Fibroblast of lung (primary cell): ENCODE data around the gene SPATA32. TPM values are rescaled to one million over a fixed set of nuclear protein-coding genes. Genes with fewer than 3 reads are reported as not detected.
"Not testable (repeated sequence)": the region's sequence is repeated elsewhere in the genome, so short reads cannot be mapped to it uniquely, and the experiment has no call there.

Source experiments
- DNase-seq, 2 donors: peaks; one replicate each; pipeline versions ENCODE4 v3.0.0 to v3.0.0-alpha.2; 2010; ENCODE audit warnings: low read depth in 2 of 2
- H2AFZ ChIP-seq: 2 replicates; pipeline ENCODE4 v1.5.1; 2012; ENCODE audit warnings: low read length, control low read depth, inconsistent platforms
- H3K27ac ChIP-seq: 2 replicates; pipeline ENCODE4 v1.5.1; 2011; ENCODE audit warnings: low read length, control low read depth; ENCODE audit not compliant: insufficient read depth
- H3K27me3 ChIP-seq: 2 replicates; pipeline ENCODE4 v1.5.1; 2011; ENCODE audit warnings: mild to moderate bottlenecking, low read length; ENCODE audit not compliant: control insufficient read depth, insufficient read depth
- H3K36me3 ChIP-seq: 2 replicates; pipeline ENCODE4 v1.5.1; 2011; ENCODE audit warnings: low read length; ENCODE audit not compliant: control insufficient read depth, insufficient read depth
- H3K4me1 ChIP-seq: 2 replicates; pipeline ENCODE4 v1.5.1; 2011; ENCODE audit warnings: low read length; ENCODE audit not compliant: control insufficient read depth, insufficient read depth; ENCODE audit errors: extremely low read depth
- H3K4me2 ChIP-seq: 2 replicates; pipeline ENCODE4 v1.5.1; 2011; ENCODE audit warnings: low read length, control low read depth; ENCODE audit not compliant: insufficient read depth; ENCODE audit errors: extremely low read depth
- H3K4me3 ChIP-seq, 4 experiments: fragments of 200-600 bp in 1 of 4; sonication (generic) in 1 of 4; replicated peaks in 1 of 4; 2 replicates each; pipeline ENCODE4 v1.5.1; 2011 to 2016; ENCODE audit warnings: low read length in 4 of 4, low read depth in 3 of 4, mild to moderate bottlenecking in 3 of 4, control low read depth in 2 of 4, inconsistent platforms in 1 of 4, mixed read lengths in 1 of 4; ENCODE audit not compliant: insufficient read depth in 1 of 4; ENCODE audit errors: control extremely low read depth in 1 of 4
- H3K79me2 ChIP-seq: 2 replicates; pipeline ENCODE4 v1.5.1; 2012; ENCODE audit warnings: mild to moderate bottlenecking, low read length, inconsistent platforms; ENCODE audit not compliant: control insufficient read depth, insufficient read depth
- H3K9ac ChIP-seq: 2 replicates; pipeline ENCODE4 v1.5.1; 2011; ENCODE audit warnings: mild to moderate bottlenecking, low read length, control low read depth; ENCODE audit not compliant: insufficient read depth
- H3K9me3 ChIP-seq: 2 replicates; pipeline ENCODE4 v1.5.1; 2012; ENCODE audit warnings: low read depth, low read length; ENCODE audit not compliant: control insufficient read depth, insufficient read depth
- H4K20me1 ChIP-seq: 2 replicates; pipeline ENCODE4 v1.5.1; 2011; ENCODE audit warnings: low read length; ENCODE audit not compliant: control insufficient read depth, insufficient read depth; ENCODE audit errors: extremely low read depth
- CTCF ChIP-seq, 2 donors: IDR thresholded peaks in 1 of 2; conservative IDR thresholded peaks in 1 of 2; 1 replicate in 1 of 2; 2 replicates in 1 of 2; pipeline ENCODE4 v1.5.1; 2011 to 2012; ENCODE audit warnings: low read length in 2 of 2, control low read depth in 1 of 2, inconsistent platforms in 1 of 2, low read depth in 1 of 2, mild to moderate bottlenecking in 1 of 2
- EZH2 ChIP-seq: IDR thresholded peaks from 2 replicates; pipeline ENCODE4 v1.5.1; 2012; ENCODE audit warnings: low read length, control low read depth, mild to moderate bottlenecking; ENCODE audit errors: missing control alignments
- polyA plus RNA-seq, 2 donors: library from polyadenylated mRNA; depleted of rRNA in 1 of 2; stranded (reverse) in 1 of 2; unstranded in 1 of 2; fragments of >200 nt; gene quantifications; 2 replicates each; pipeline ENCODE4 v1.2.1, GENCODE V29; 2011 to 2012; ENCODE audit warnings: missing spikeins in 1 of 2
- total RNA-seq: library from RNA; depleted of rRNA; stranded (reverse); fragments of >200 nt; gene quantifications from 2 replicates; pipeline ENCODE4 v1.2.1, GENCODE V29; 2014

Gene SPATA32
- total and polyA plus RNA-seq, 2 donors (not counting 1 experiment from before 2014, with no cell fraction given) = not detected

- DNase-seq = no peak
- Histone ChIP-seq H3K79me2 (no peaks in the 10 kb centered on the region), H2AFZ (no peak overlapping the region), H4K20me1 (no peaks in the 10 kb centered on the region), H3K36me3 (no peaks in the 10 kb centered on the region), H3K9ac (no peak overlapping the region), H3K9me3 (no peaks in the 10 kb centered on the region), H3K4me2 (no peak overlapping the region), H3K4me1 (no peaks in the 10 kb centered on the region), H3K27me3 (peaks cover 7% of the 10 kb centered on the region), H3K4me3 (no peak overlapping the region), H3K27ac (no peak overlapping the region)
- TF ChIP-seq EZH2 = no peak
- no peak for TF ChIP-seq CTCF (conservative IDR thresholded peaks at IDR 0.05 in 1 of 2, IDR thresholded peaks at IDR 0.05 in 1 of 2; ENCODE audit: low read depth in 1 of 2, low read length in 2 of 2)
Measured at GRCh38 chr17:45253879-45254278, 8.0 kb downstream of the SPATA32 start.

GRCh38 chr17:45253237-45253636, 8.7 kb downstream of the SPATA32 start:
- not testable (repeated sequence) for H3K4me1 ChIP-seq, DNase-seq, H3K9me3 ChIP-seq, H2AFZ ChIP-seq, H3K4me3 ChIP-seq, H3K27me3 ChIP-seq, H4K20me1 ChIP-seq, H3K4me2 ChIP-seq, H3K36me3 ChIP-seq, H3K9ac ChIP-seq, H3K79me2 ChIP-seq, H3K27ac ChIP-seq

GRCh38 chr17:45251931-45252330, 10.0 kb downstream of the SPATA32 start:
- peaks cover 2% of the 10 kb centered on the region for H3K27me3 ChIP-seq
- no peak for DNase-seq
- no peaks in the 10 kb centered on the region for H3K79me2 ChIP-seq
- H3K9ac ChIP-seq = no peak overlapping the region
- H4K20me1 ChIP-seq = no peaks in the 10 kb centered on the region
- H2AFZ ChIP-seq = no peak overlapping the region
- H3K36me3 ChIP-seq = no peaks in the 10 kb centered on the region
- H3K4me2 ChIP-seq = no peak overlapping the region
- H3K4me1 ChIP-seq = no peaks in the 10 kb centered on the region
- no peak overlapping the region for H3K27ac ChIP-seq
- no peak for TF ChIP-seq CTCF (conservative IDR thresholded peaks at IDR 0.05 in 1 of 2, IDR thresholded peaks at IDR 0.05 in 1 of 2; ENCODE audit: low read depth in 1 of 2, low read length in 2 of 2)
- no peak for TF ChIP-seq EZH2
- H3K4me3 ChIP-seq = no peak overlapping the region
- no peaks in the 10 kb centered on the region for H3K9me3 ChIP-seq
